DOHH2 (cell line): ENCODE data around the gene NDUFS4.
A peak's percentile ranks its signal among the peaks of the same experiment; 100 is the strongest.

Experiments used
- H3F3A ChIP-seq: fragments of 200-600 bp; sonication (generic), shearing (Covaris generic); 2 replicates; pipeline ENCODE4 v1.6.0; 2016; ENCODE audit warnings: antibody characterized with exemption, mild to moderate bottlenecking; ENCODE audit not compliant: control insufficient read depth, insufficient read depth
- H3K27ac ChIP-seq: fragments of 200-600 bp; sonication (generic); 2 replicates; pipeline ENCODE4 v1.5.1; 2014; ENCODE audit warnings: low read depth, mild to moderate bottlenecking, low read length, moderate library complexity
- H3K27me3 ChIP-seq: fragments of 200-600 bp; sonication (generic); 2 replicates; pipeline ENCODE4 v1.6.1; 2014; ENCODE audit warnings: mild to moderate bottlenecking, low read length, mixed read lengths; ENCODE audit not compliant: control insufficient read depth
- H3K36me3 ChIP-seq: fragments of 200-600 bp; sonication (generic); 2 replicates; pipeline ENCODE4 v1.6.1; 2014; ENCODE audit warnings: mild to moderate bottlenecking, low read length, moderate library complexity, mixed read lengths; ENCODE audit not compliant: control insufficient read depth
- H3K4me1 ChIP-seq: fragments of 200-600 bp; sonication (generic); 2 replicates; pipeline ENCODE4 v1.6.1; 2014; ENCODE audit warnings: mild to moderate bottlenecking, low read length, mixed read lengths; ENCODE audit not compliant: control insufficient read depth
- H3K4me2 ChIP-seq: fragments of 200-600 bp; sonication (generic); 2 replicates; pipeline ENCODE4 v1.6.0; 2014; ENCODE audit warnings: mild to moderate bottlenecking, low read length, moderate library complexity
- H3K4me3 ChIP-seq: fragments of 200-600 bp; sonication (generic); 2 replicates; pipeline ENCODE4 v1.5.1; 2014; ENCODE audit warnings: mild to moderate bottlenecking, low read length, mixed read lengths
- H3K79me2 ChIP-seq: fragments of 200-600 bp; sonication (generic); 2 replicates; pipeline ENCODE4 v1.6.1; 2014; ENCODE audit warnings: mild to moderate bottlenecking, low read length, mixed read lengths; ENCODE audit not compliant: control insufficient read depth
- H3K9me2 ChIP-seq: fragments of 200-600 bp; sonication (generic); replicated peaks from 2 replicates; pipeline ENCODE4 v1.6.1; 2014; ENCODE audit warnings: mild to moderate bottlenecking, low read length, mixed read lengths; ENCODE audit not compliant: control insufficient read depth
- H3K9me3 ChIP-seq: fragments of 200-600 bp; sonication (generic); 2 replicates; pipeline ENCODE4 v1.6.1; 2014; ENCODE audit warnings: antibody characterized with exemption, low read length, mixed read lengths; ENCODE audit not compliant: control insufficient read depth, insufficient read depth
- H4K20me1 ChIP-seq: fragments of 200-600 bp; sonication (generic); 2 replicates; pipeline ENCODE4 v1.6.0; 2014; ENCODE audit warnings: low read depth, mild to moderate bottlenecking, antibody characterized with exemption, low read length, moderate library complexity; ENCODE audit not compliant: control insufficient read depth, insufficient read depth
- CTCF ChIP-seq: fragments of 200-600 bp; sonication (generic); IDR thresholded peaks from one replicate; pipeline ENCODE4 v1.5.1; 2014; ENCODE audit warnings: antibody characterized with exemption, mild to moderate bottlenecking, low read depth, low read length; ENCODE audit not compliant: poor library complexity, severe bottlenecking
- EZH2phosphoT487 ChIP-seq: fragments of 200-600 bp; sonication (generic); IDR thresholded peaks from 2 replicates; pipeline ENCODE4 v1.6.1; 2017; ENCODE audit warnings: borderline replicate concordance, mild to moderate bottlenecking, antibody characterized with exemption, low read length, moderate library complexity, mixed read lengths

NDUFS4 gene

GRCh38 chr5:53560028-53560427 lies 411 bp upstream of the NDUFS4 start:
- no peaks in the 10 kb centered on the region for H3F3A ChIP-seq
- H3K9me2 ChIP-seq, result no peaks in the 10 kb centered on the region
- TF ChIP-seq CTCF, result no peak
- no peak for TF ChIP-seq EZH2phosphoT487
- no peaks in the 10 kb centered on the region; the same call in 1 of the 2 replicates for H4K20me1 ChIP-seq
- H3K36me3 ChIP-seq, result peaks cover 3% of the 10 kb centered on the region; the same call in 1 of the 2 replicates
- peaks cover 45% of the 10 kb centered on the region for H3K79me2 ChIP-seq
- H3K27me3 ChIP-seq, result peaks cover 7% of the 10 kb centered on the region
- peaks cover 6% of the 10 kb centered on the region; the same call in 1 of the 2 replicates for H3K9me3 ChIP-seq
- peak overlapping the region; percentile 84 for H3K4me3 ChIP-seq
- peaks cover 17% of the 10 kb centered on the region for H3K4me1 ChIP-seq
- no peak overlapping the region for H3K27ac ChIP-seq
- H3K4me2 ChIP-seq, result peak overlapping the region; percentile 68

GRCh38 chr5:53568401-53568800 lies 8.0 kb downstream of the NDUFS4 start:
- no peaks in the 10 kb centered on the region for H3K9me2 ChIP-seq
- no peaks in the 10 kb centered on the region for H3K36me3 ChIP-seq
- no peaks in the 10 kb centered on the region for H3F3A ChIP-seq
- H3K9me3 ChIP-seq, result no peaks in the 10 kb centered on the region
- no peak for TF ChIP-seq EZH2phosphoT487
- no peak for TF ChIP-seq CTCF
- no peaks in the 10 kb centered on the region for H3K4me1 ChIP-seq
- H3K27ac ChIP-seq, result no peak overlapping the region
- H3K4me2 ChIP-seq, result no peak overlapping the region
- H3K27me3 ChIP-seq, result no peaks in the 10 kb centered on the region
- no peak overlapping the region for H3K4me3 ChIP-seq
- peaks cover 91% of the 10 kb centered on the region for H3K79me2 ChIP-seq
- no peaks in the 10 kb centered on the region; the same call in 1 of the 2 replicates for H4K20me1 ChIP-seq

- H3F3A ChIP-seq, result no peaks in the 10 kb centered on the region
- no peaks in the 10 kb centered on the region; the same call in 1 of the 2 replicates for H4K20me1 ChIP-seq
- no peaks in the 10 kb centered on the region for H3K9me3 ChIP-seq
- peaks cover 91% of the 10 kb centered on the region for H3K79me2 ChIP-seq
- H3K27me3 ChIP-seq, result no peaks in the 10 kb centered on the region
- no peak overlapping the region for H3K4me2 ChIP-seq
- TF ChIP-seq EZH2phosphoT487 (no peak), CTCF (no peak)
- no peaks in the 10 kb centered on the region for H3K9me2 ChIP-seq
- no peaks in the 10 kb centered on the region for H3K4me1 ChIP-seq
- H3K27ac ChIP-seq, result no peak overlapping the region
- no peaks in the 10 kb centered on the region for H3K36me3 ChIP-seq
- no peak overlapping the region for H3K4me3 ChIP-seq
Measured at GRCh38 chr5:53568871-53569270, 8.4 kb downstream of the NDUFS4 start.
